Measurements from ENCODE around the gene CDC16.

- TF ChIP-seq, protein P1, sequence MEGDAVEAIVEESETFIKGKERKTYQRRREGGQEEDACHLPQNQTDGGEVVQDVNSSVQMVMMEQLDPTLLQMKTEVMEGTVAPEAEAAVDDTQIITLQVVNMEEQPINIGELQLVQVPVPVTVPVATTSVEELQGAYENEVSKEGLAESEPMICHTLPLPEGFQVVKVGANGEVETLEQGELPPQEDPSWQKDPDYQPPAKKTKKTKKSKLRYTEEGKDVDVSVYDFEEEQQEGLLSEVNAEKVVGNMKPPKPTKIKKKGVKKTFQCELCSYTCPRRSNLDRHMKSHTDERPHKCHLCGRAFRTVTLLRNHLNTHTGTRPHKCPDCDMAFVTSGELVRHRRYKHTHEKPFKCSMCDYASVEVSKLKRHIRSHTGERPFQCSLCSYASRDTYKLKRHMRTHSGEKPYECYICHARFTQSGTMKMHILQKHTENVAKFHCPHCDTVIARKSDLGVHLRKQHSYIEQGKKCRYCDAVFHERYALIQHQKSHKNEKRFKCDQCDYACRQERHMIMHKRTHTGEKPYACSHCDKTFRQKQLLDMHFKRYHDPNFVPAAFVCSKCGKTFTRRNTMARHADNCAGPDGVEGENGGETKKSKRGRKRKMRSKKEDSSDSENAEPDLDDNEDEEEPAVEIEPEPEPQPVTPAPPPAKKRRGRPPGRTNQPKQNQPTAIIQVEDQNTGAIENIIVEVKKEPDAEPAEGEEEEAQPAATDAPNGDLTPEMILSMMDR (IDR thresholded peaks at IDR 0.05) = no peak
- no peak for TF ChIP-seq POLR2A (IDR thresholded peaks at IDR 0.05)
Measured at GRCh38 chr13:114222461-114222968, 12.2 kb upstream of the CDC16 start.

All from Peyer's patch (tissue), 4 donors.